GM15510 (cell line): ENCODE measurements around the gene ODF4.

Experiments used
- POLR2A ChIP-seq: IDR thresholded peaks from 3 replicates; pipeline ENCODE4 v1.6.1; 2011; ENCODE audit warnings: borderline replicate concordance; ENCODE audit not compliant: insufficient read length; ENCODE audit errors: extremely low read depth

The ODF4 gene

DNA sequence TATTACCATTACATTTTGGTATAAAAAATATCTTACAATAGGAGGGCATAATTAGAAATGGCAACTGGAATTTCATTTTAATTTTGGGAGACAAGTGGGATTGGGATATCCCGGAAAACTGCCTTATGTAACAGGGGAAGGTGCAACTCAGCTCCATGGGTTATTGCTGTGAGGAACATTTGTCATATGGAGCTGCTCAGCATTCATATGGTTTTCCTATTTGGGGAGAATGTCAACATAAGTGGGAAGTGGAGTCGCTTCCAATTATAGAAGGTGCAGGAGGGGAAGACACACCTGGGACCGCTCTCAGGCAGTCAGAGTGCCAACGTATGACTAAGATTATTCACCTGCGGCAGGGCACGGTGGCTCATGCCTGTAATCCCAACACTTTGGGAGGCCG, 10.7 kb downstream of the ODF4 start:
- TF ChIP-seq POLR2A, result no peak

DNA sequence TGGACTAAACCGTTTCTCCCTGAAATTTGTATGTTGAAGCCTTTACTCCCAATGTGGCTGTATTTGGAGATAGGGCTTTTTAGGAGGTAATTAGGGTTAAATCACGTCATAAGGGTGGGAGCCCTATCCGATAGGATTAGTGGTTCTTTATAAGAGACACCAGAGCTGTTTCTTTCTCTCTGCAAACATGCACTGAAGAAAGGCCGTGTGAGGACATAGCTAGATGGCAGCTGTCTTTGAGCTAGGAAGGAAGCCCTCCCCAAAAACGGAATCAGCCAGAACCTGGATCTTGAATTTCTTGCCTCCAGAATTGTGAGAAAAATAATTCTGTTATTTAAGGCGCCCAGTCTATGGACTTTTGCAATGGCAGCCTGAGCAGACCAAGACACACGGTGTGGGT, 14.1 kb downstream of the ODF4 start:
- TF ChIP-seq POLR2A, result no peak

DNA sequence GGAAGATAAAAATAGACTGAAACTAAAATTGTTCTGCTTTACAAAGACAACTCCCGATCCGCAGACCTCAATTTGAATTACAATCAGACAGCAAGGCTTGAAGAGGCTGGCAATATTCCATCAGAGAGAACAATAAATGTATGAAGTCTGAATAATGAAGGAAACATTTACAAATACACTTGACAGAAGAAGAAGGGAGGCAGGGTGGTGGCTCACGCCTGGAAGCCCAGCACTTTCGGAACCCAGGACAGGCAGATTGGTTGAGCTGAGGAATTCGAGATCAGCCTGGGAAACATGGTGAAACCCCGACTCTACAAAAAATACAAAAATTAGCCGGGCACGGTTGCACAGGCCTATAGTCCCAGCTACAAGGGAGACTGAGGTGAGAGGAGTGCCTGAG, 14.6 kb downstream of the ODF4 start:
- no peak for TF ChIP-seq POLR2A

DNA sequence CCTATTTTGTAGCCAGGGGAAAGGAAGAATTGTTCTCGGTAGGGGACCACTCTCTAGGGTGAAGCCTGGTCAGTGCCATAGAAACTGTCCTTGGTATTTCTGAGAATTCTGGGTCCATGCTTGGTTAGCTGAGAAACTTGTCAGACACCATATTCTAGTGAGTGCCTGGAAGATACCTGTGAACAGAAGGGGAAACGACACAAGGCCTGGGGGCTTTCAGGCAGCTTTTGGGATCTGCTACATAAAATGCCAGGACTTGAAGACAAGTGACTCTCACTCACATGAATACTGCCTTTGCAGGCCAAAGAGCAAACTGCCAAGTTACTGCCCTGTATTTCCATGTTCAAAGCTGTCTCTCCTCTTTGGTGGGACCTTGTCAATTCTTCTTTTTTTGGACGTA, 18.3 kb downstream of the ODF4 start:
- TF ChIP-seq POLR2A, result no peak

GRCh38 chr17:8359769-8360168, 20.1 kb downstream of the ODF4 start:
- no peak for TF ChIP-seq POLR2A

DNA sequence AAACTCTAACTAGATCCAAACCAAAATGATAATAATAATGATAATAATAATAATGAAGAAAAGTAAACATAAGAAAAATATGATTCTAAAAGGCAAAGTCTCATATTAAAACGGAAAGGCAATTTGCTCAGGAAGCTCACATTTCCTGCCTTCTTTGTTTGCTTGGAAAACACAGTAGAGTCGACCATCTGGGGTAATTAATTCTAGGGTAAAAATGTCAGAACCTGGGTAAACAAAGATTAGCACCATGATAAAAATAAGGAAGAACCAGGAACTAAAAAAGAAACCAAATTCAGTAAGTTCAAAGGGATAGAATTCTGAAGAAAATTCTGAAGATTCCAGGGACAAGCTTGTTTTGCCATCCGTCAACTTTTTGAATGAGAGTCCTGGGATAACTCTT, 20.6 kb downstream of the ODF4 start:
- TF ChIP-seq POLR2A, result no peak

DNA sequence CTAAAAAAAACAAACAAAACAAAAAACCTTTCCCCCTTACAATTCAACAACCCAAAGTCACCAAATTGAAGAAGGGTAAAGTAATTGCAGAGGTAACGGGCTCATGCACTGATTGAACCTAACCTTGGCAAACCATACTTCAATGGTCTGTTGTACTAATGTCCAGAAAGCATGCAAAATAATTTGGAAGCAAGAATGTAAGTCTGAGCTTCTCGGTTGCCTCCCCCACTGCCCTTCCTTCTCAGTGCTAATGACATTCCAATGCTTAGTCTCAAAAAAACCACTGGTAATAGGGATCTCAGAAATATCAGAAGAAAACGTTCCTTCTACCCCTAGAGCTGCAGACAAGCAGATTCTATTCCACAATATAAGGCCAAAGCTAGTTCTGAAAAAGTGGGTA, 21.1 kb downstream of the ODF4 start:
- no peak for TF ChIP-seq POLR2A

DNA sequence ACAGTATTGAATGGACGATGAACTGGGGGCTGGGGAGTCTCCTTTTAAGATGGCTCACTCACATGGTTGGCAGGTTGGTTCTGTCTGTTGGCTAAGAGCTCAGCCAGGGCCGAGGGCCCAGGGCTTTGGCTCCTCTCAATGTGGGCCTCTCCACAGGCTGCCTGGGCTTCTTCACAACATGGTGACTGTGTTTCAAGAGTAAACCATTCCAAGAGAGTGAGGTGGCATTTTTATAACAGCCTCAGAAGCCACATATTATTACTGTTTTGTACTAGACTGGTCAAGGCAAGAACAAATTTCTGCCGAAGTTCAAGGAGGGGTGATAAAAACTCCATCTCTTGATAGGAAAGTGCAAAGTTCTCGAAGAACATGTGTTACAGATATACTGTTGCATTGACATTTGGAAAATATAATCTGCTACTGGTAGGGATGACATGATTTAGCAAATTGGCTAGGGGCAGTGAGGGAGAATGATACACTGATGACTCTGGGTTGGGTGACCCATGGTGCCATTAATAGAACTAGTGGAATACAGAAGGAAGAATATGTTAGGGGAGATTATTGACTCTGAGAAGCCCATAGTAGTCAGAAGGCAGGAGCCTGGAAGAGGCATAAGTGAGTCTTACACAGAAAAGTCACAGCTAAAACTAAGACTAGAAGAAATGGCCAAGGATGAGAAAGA, 23.2 kb downstream of the ODF4 start:
- TF ChIP-seq POLR2A, result no peak

DNA sequence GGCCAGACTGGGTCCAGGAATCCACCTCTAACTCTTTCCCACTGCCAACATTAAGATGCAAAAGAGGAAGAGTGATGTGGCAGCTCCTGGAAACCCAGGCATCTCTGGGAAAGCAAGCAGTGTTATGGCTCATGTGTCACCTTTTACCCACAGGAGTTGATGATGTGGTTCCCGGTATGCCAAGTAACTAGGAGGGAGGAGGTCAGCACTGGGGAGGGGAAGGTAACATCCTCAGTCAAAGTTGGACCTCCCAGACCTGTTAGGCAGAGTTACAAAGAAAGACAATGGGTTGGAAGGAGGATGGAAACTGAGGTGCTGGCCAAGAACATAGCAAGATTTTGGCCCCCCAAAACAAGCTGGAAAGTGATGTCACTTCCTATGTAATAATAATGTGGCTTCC, 25.5 kb downstream of the ODF4 start:
- no peak for TF ChIP-seq POLR2A

- no peak for TF ChIP-seq POLR2A
These were observed 26.6 kb downstream of the ODF4 start for GRCh38 chr17:8366231-8366630.

GRCh38 chr17:8368193-8368592, 28.6 kb downstream of the ODF4 start:
- TF ChIP-seq POLR2A, result no peak

DNA sequence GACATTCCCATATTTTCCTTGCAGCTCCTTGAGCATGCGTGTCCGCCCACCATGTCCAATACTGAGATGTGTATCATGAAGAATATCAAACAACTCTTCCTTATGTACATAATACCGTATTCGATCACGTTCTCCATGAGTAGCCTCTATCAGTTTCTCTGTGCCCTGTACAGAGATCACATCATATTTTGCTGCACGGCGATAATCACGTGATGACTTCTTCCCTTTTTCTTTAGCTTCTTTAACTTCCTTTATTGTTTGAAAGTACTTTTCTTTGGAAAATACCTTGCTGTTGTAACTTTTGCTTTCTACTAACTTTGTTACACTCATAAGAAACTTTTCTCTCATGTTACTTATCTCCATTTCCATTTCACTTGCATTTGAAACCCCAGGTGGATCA, 30.3 kb downstream of the ODF4 start:
- no peak for TF ChIP-seq POLR2A

GRCh38 chr17:8371786-8372185, 32.1 kb downstream of the ODF4 start:
- no peak for TF ChIP-seq POLR2A

- no peak for TF ChIP-seq POLR2A
These were observed 32.8 kb downstream of the ODF4 start for GRCh38 chr17:8372422-8372821.

GRCh38 chr17:8375738-8376259, 36.2 kb downstream of the ODF4 start:
- no peak for TF ChIP-seq POLR2A

DNA sequence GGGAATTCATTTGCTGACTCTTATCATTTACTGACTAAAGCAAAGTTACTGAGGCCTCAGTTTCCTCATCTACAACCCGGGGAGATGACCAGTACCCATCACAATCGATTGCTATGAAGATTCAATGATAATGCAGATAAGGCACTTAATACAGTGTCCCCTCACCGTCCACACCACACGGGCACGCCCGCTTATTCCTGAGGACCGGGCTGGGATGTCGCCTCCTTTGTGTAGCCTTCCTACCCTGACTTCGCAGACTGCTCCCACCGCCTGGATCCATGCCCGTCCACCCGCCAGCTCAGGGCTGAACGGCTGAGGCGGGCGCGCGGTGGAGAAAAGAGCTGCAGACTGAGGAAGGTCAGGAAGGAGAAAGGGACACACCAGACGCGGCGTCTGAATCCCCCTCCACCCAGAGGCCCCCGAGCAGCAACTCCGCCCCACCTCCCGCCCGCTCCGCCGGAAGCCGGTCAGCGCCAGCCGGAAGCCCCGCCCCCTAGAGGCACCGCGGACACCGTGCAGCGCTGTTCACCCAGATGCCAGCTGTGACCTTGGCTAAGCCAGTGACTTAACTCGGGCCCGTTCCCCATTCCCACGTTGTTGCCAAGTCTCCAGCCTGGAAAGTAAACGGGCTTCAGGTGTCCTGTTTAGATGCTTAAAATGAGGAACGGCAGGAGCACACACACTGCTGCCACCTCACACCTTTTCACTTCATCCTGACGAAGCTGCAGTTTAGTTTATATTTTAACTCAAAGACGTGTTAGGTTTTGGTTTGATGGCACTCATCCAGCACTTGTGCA, 36.8 kb downstream of the ODF4 start, which contains the start of gene KRABD2:
Gene KRABD2, minus strand, starts transcription at position 434 of the 797 bp plus-strand sequence.
- peak; percentile 78 for TF ChIP-seq POLR2A
